GF-D8 (cell line): ENCODE data around the gene FIGNL2.
"Not testable (repeated sequence)": the region's sequence is repeated elsewhere in the genome, so short reads cannot be mapped to it uniquely, and the experiment has no call there.

ENCODE experiments used
- DNase-seq: peaks from one replicate; lab custom pipeline; 2025; lab: John Stamatoyannopoulos, UW

Gene FIGNL2

GRCh38 chr12:51818086-51818485 is 30.4 kb downstream of the FIGNL2 start:
- DNase-seq, result no peak

DNA sequence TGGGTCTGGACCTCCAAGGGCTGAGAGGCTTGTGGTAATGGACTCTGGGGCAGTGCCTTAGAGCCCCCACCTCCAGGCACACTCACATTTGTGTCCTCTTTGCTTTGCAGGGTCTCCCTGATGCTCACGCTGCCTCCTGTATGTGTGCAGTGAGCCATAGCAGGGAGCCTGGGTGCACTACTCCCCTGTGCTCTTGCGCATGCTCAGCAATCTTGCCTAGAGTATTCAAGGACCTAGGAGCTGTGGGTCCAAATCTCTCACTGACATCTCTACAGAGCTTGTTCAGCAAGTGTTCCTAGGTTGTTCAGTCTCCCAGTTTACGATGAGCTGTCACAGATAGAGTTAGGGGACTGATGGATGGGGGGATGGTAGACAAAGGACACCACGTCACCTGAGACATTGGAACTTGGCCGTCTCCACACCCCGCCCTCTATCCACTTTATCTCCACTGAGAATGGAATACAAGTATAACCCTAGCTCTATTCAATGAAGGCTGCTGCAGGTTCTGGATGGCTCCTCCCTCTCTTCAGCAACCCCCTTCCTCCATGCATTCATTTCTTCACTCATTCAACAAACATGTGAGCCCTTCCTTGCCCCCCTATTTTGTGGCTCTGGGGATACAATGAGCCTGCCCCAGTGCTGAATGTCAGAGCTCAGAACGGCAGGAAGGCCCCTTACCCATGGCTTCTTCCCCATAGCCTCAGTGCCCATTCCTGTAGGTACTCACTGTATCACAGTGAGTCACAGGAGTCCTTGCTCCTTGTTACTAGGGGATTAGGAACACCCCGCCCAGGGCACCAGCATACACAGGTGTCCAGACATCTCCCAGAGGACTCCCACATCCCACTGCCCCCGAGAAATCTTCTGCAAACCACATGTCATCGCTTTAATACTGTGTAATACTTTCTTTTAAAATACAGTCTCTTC is 31.2 kb downstream of the FIGNL2 start:
- DNase-seq, result no peak

DNA sequence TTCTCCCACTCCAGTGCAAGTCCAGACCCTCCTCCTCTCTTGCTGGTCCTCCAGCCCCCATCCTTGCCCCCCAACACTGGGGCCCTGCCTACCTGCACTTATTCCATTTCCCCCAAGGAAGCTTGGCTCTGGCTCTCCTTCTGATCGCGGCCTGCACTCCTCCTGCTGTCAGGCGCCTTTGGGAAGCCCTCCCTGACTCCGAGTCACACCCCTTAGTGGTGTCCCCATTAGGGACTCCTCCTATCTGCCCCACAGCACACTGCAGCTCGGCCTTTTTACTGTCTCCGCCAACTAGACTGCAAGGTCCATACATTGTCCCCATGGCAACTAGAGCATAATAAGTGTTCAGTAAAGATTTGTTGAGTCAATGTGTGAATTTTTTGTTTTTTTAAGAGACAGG is 32.9 kb downstream of the FIGNL2 start:
- DNase-seq, result no peak

DNA sequence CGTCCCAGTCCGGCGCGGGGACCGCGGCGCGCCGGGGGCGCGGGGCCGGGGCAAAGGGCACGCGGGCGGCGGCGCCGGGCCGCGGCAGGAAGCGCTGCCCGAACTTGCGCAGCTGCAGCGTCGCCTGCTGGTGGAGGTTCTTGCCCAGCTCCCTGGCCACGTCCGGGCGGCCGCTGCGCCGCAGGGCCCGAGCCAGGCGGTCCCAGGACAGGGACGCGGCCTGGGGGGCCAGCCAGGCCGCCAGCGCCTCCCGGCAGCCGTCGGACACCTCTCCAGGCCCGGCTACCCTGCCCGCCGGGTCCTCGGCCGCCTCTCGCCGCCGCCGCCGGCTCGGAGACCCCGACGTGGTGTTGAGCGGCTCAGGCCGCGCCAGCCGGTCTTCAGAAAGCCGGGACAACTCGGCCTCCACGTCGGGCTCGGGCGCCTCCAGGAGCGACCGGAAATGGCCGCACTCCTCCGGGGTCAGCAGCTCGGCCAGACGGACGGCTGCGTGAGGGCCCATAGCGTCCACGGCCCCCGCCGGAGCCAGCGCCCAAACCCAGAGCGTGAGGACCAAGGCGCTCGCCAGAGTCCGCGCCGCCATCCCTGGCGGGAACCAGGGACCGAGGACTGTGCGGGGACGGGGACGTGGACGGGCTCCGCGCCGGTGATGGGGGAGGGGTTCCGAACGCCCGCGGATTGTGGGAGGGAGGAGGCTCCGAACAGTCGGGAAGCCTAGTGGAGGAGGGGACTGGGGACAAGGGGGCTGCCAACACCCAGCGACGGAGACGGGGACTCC is 34.0 kb downstream of the FIGNL2 start:
- DNase-seq, result no peak

DNA sequence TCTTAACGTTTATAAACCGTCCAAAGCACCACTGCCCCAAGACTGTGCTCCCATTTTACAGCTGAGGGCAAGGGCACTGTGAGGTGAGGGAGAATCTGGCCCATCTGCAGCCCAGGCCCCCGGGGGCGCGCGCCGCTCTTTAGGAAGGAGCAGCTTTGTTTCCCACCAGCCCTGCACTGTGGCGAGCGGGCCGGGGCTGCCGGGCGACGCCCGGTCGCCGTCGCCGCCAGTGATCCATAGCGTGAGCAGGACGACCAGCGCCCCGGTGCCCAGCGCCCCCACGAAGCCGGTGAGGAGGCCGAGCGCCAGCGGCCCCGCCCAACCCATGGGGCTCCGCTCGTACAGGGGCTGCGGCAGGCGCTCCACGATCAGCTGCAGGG is 34.6 kb downstream of the FIGNL2 start:
- no peak for DNase-seq

GRCh38 chr12:51812871-51813270 is 35.6 kb downstream of the FIGNL2 start:
- DNase-seq, result no peak

- no peak for DNase-seq
These were observed 37.0 kb downstream of the FIGNL2 start for GRCh38 chr12:51811203-51812202.

DNA sequence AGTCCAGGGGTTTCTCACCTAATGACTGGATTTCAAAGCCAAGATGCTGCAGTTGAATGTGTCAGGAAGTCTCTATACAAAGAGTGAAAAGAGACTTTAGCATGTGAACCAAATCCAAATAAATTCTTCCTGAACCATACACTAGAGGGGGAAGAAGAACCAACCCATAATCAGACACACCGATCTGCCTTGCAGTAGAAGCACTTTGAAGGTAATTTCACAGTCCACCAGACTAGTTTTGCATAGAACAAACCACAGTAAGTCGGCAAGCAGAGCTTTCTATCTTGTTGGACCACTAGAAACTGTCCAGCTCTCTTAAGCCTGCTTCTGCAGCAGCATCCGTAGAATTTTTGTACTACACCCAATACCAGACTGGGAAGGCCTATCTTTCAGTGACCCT is 39.3 kb downstream of the FIGNL2 start:
- DNase-seq, result no peak

DNA sequence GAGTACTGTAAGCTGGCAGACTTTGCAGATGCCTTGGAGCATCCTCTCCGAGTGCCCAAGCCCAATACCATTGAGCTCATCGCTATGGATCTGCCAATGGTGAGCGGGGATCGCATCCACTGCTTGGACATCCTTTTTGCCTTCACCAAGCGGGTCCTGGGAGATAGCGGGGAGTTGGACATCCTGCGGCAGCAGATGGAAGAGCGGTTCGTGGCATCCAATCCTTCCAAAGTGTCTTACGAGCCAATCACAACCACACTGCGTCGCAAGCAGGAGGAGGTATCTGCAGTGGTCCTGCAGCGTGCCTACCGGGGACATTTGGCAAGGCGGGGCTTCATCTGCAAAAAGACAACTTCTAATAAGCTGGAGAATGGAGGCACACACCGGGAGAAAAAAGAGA is 41.6 kb downstream of the FIGNL2 start:
- DNase-seq, result no peak

DNA sequence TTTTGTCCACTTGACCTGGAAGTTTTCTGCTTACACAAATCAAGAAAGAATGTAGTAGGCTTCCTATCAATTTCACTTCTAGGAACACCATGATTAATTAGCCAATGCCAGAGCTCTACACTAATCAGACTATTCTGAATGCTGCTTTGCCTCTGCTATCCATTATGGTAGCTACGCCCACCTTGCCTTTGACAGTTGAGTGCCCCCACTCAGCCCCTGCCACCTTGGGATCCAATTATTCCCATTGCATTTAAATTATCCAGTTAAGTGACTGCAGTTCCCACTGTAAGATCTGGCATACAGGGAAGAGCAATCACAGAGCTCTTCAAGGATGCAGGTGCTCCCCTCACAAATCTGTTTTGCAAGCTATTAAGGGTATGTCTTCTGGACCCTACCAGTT is 47.5 kb downstream of the FIGNL2 start:
- DNase-seq, result no peak

DNA sequence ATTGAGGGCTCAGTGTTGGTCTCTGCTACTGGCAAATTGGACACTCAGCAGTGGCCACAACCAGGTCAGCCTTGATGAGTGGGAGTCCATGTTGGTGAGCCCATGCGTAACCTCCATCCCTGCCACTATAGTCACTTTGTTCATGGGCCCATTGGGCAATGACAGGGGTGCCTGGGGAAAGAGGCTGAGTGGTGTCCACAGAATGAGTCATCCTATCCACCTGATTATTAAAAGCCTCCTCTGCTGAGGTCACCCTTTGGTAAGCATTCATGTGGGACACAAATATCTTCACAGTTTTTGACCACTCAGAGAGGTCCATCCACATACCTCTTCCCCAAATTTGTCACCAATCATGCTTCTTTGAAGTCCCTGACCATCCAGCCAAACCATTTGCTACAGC is 50.0 kb downstream of the FIGNL2 start:
- DNase-seq, result no peak

DNA sequence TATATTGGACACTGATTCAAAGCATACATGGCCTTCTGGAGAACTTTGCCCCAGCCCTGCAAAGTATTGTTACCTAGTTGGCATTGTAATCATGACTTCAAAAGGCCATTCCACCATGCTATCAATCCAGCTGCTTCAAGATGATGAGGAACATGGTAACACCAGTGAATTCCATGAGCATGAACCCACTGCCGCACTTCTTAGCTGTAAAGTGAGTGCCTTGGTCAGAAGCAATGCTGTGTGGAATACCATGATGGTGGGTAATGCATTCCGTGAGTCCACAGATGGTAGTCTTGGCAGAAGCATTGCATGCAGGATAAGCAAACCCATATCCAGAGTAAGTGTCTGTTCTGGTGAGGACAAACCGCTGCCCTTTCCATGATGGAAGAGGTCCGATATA is 50.5 kb downstream of the FIGNL2 start:
- DNase-seq, result not testable (repeated sequence)

DNA sequence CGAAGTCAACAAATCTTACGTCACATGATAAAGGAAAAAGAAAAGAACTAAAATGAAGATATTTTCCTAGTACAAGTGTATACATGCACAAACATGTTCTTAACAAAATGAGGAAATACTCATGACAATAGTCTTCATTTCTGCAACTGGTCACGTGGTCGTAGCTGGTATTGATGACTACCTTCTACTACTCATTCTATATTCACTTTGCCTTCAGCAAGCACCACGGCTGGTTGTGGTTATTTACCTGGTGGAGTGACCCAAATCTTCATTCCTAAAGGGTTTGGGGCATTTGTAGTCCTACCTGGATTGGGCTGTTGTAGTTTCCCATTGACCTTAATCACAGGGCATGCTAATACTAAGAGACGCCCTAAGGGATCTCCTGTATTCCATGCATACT is 51.2 kb downstream of the FIGNL2 start:
- DNase-seq, result no peak

DNA sequence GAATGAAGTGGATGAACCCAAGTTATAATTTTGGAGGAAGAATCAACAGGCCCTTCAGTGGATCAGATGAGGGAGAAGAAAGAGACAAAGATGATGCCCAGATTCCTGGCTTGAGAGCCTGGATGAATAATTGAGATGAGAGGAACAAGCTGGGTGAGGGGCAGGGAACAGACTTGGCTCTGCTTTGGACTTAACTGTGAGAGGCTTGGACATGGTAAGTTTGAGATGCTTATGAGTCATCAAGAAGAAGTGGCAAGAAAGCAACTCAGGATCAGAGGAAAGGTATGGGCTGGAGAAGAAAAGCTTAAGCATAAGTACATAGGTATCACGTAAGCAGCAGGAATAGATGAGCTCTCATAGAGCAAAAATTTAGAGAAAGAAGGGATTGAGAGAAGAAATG is 55.3 kb downstream of the FIGNL2 start:
- no peak for DNase-seq

DNA sequence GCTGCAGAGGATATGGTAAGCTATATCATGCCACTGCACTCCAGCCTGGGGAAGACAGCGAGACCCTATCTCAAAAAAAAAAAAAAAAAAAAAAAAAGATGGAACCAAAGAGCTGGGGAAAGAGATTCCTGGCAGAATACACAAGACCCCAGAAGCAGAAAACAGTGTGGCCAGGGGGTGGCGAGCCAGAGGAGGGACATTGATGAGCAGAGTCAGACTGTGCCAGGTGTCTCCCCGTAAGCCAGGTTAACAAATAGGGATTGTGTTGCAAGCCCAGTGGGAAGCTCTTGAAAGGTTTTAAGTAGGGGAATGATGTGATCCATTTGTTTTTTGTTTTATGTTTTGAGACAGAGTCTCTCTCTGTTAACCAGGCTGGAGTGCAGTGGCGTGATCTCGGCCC is 56.1 kb downstream of the FIGNL2 start:
- no peak for DNase-seq

DNA sequence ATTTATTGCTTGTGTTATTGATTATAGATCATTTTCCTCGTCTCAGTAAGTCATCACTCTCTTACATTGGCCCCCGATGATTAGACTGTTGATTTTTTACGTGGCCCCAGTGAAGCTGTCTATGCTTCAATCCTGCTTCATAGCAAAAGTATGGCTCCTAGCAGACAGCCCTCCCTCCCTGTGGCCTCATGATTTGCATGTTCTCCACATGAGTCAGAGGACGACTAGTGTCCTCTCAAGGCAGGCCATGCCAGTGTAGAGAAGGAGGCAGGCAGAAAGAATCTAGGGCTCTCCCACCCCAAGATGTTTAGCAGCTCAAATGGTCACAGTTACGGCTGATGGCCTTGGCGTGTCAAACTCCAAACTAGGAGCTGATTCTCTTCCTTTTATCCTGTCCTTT is 59.6 kb downstream of the FIGNL2 start:
- no peak for DNase-seq

GRCh38 chr12:51785906-51786305 is 62.6 kb downstream of the FIGNL2 start:
- DNase-seq, result no peak

GRCh38 chr12:51784688-51785087 is 63.8 kb downstream of the FIGNL2 start:
- no peak for DNase-seq

DNA sequence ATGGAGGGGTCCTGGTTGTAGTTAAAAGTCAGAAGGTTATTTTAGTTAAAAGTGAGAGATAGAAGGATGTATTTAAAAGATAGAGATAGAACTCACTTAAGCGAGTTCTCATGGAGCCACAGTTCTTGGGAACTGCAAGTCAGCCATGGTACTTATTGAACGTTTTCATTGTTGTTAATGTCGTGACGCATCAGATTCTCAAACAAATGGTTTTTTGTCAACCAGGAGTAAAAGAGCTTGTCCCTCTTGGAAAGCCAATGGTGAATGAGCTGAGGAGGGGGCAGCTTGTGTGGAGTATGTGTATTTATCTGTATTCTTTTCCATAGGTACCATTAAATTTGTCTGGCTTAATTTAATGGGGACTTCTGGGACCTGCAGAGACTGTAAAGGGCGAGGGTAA is 68.6 kb downstream of the FIGNL2 start:
- no peak for DNase-seq

DNA sequence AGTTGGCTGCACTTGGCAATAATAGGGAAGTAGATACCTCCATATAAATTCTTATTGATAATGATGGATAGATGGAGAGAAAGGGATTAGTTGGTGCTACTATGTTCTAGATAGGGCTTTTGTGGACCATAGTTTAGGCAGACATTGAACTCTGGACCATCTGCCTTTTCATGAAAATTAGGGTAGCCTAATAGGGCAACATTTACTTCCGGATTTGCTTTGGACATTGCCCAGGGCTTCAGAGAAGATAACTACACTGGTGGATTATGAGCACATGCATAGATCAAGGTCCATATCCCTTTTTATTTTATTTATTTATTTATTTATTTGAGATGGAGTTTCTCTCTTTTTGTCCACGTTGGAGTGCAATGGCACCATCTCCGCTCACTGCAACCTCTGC is 70.5 kb downstream of the FIGNL2 start:
- DNase-seq, result no peak

DNA sequence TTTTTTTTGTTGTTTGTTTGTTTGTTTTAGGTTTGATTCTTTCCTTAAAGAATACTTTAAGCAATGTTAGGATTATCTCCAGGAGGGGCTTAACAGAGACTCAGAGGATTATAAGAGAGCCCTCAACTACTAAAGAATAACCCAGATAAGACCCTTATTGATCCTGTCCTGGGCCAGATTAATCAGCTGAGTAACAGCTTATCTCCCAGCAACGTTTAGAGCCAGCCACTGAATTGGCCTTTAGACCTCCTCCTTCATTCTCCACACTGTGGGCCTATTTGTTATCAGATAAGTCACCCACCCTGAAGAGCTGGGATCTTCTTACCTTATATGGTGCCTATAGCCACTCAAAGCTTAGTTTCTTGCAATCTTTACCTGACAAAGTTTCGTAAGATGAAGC is 71.1 kb downstream of the FIGNL2 start:
- no peak for DNase-seq

DNA sequence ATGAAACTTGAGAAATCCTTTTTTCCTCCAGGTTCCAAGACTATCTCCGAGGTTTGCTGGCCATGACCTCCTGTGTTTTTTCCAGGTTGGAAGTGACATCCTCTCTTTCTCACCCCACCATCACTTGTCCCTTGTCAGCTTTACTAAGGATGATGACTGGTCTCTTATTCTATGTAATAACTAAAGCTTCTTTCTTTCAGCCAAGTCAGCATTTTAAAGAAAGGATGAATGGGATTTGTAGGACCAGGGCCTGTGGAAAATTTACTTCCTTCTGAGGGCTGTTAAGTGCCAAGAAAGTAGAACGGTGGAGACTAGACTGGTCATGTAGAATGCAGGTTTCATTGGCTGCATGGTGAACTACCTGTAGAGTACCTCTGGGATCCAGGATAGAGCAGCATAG is 73.6 kb downstream of the FIGNL2 start:
- DNase-seq, result no peak
